ENCODE results near the gene MCCD1.

The MCCD1 gene

GRCh38 chr6:31573239-31574105 is 44.7 kb downstream of the MCCD1 start:
- Histone ChIP-seq H3K79me2 (ENCODE audit: insufficient read depth, low read length) (no peaks in the 10 kb centered on the region), H3K36me3 (ENCODE audit: insufficient read depth, low read length) (no peaks in the 10 kb centered on the region), H3K9me3 (ENCODE audit: insufficient read depth, low read depth, low read length) (no peaks in the 10 kb centered on the region), H3K9ac (ENCODE audit: low read depth, low read length, poor library complexity, severe bottlenecking) (no peak overlapping the region), H3K4me3 (ENCODE audit: low read length, poor library complexity, severe bottlenecking) (no peak overlapping the region), H2AFZ (ENCODE audit: low read length) (no peak overlapping the region), H3K27me3 (ENCODE audit: insufficient read depth, low read length, poor library complexity, severe bottlenecking) (no peaks in the 10 kb centered on the region), H3K9me2 (replicated peaks; ENCODE audit: low read depth, low read length) (no peaks in the 10 kb centered on the region), H4K20me1 (ENCODE audit: insufficient read depth, low read length, poor library complexity, severe bottlenecking) (no peaks in the 10 kb centered on the region), H3K4me2 (ENCODE audit: low read depth, low read length, poor library complexity, severe bottlenecking) (no peak overlapping the region), H3K4me1 (ENCODE audit: insufficient read depth, low read length, poor library complexity, severe bottlenecking) (peaks cover 80% of the 10 kb centered on the region), H3F3A (ENCODE audit: low read depth) (no peaks in the 10 kb centered on the region)
- TF ChIP-seq, protein P1, sequence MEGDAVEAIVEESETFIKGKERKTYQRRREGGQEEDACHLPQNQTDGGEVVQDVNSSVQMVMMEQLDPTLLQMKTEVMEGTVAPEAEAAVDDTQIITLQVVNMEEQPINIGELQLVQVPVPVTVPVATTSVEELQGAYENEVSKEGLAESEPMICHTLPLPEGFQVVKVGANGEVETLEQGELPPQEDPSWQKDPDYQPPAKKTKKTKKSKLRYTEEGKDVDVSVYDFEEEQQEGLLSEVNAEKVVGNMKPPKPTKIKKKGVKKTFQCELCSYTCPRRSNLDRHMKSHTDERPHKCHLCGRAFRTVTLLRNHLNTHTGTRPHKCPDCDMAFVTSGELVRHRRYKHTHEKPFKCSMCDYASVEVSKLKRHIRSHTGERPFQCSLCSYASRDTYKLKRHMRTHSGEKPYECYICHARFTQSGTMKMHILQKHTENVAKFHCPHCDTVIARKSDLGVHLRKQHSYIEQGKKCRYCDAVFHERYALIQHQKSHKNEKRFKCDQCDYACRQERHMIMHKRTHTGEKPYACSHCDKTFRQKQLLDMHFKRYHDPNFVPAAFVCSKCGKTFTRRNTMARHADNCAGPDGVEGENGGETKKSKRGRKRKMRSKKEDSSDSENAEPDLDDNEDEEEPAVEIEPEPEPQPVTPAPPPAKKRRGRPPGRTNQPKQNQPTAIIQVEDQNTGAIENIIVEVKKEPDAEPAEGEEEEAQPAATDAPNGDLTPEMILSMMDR (conservative IDR thresholded peaks at IDR 0.05; ENCODE audit: low read length), result no peak
- TF ChIP-seq EZH2phosphoT487 (IDR thresholded peaks at IDR 0.05; ENCODE audit: borderline replicate concordance), result no peak

DNA sequence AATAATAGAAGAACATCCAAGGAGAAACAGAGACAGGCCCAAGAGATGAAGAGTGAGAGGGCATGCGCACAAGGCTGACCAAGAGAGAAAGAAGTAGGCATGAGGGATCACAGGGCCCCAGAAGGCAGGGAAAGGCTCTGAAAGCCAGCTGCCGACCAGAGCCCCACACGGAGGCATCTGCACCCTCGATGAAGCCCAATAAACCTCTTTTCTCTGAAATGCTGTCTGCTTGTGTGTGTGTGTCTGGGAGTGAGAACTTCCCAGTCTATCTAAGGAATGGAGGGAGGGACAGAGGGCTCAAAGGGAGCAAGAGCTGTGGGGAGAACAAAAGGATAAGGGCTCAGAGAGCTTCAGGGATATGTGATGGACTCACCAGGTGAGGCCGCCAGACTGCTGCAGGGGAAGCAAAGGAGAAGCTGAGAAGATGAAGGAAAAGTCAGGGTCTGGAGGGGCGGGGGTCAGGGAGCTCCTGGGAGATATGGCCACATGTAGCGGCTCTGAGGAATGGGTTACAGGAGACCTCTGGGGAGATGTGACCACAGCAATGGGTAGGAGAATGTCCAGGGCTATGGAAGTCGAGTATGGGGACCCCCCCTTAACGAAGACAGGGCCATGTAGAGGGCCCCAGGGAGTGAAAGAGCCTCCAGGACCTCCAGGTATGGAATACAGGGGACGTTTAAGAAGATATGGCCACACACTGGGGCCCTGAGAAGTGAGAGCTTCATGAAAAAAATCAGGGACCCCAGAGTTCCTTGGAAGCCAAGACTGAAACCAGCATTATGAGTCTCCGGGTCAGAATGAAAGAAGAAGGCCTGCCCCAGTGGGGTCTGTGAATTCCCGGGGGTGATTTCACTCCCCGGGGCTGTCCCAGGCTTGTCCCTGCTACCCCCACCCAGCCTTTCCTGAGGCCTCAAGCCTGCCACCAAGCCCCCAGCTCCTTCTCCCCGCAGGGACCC is 45.6 kb downstream of the MCCD1 start:
- peaks cover 71% of the 10 kb centered on the region for H3K4me1 ChIP-seq (ENCODE audit: insufficient read depth, low read length, poor library complexity, severe bottlenecking)
- H3K9me2 ChIP-seq (replicated peaks; ENCODE audit: low read depth, low read length), result no peaks in the 10 kb centered on the region
- no peaks in the 10 kb centered on the region for H3K9me3 ChIP-seq (ENCODE audit: insufficient read depth, low read depth, low read length)
- no peaks in the 10 kb centered on the region for H3K36me3 ChIP-seq (ENCODE audit: insufficient read depth, low read length)
- H2AFZ ChIP-seq (ENCODE audit: low read length), result no peak overlapping the region
- no peaks in the 10 kb centered on the region for H3K79me2 ChIP-seq (ENCODE audit: insufficient read depth, low read length)
- no peaks in the 10 kb centered on the region for H3K27me3 ChIP-seq (ENCODE audit: insufficient read depth, low read length, poor library complexity, severe bottlenecking)
- TF ChIP-seq, protein P1 (conservative IDR thresholded peaks at IDR 0.05; ENCODE audit: low read length), result peak; percentile 39; the same call in 1 of the 2 replicates
- no peak for TF ChIP-seq EZH2phosphoT487 (IDR thresholded peaks at IDR 0.05; ENCODE audit: borderline replicate concordance)
- no peak overlapping the region for H3K4me2 ChIP-seq (ENCODE audit: low read depth, low read length, poor library complexity, severe bottlenecking)
- H3K4me3 ChIP-seq (ENCODE audit: low read length, poor library complexity, severe bottlenecking), result no peak overlapping the region
- peak overlapping the region; percentile 11 for H3K9ac ChIP-seq (ENCODE audit: low read depth, low read length, poor library complexity, severe bottlenecking)
- H3F3A ChIP-seq (ENCODE audit: low read depth), result no peaks in the 10 kb centered on the region
- no peaks in the 10 kb centered on the region for H4K20me1 ChIP-seq (ENCODE audit: insufficient read depth, low read length, poor library complexity, severe bottlenecking)

GRCh38 chr6:31575335-31575901 is 46.7 kb downstream of the MCCD1 start, which contains the start of gene TNF:
TNF (plus strand) TSS chr6:31575565; CDS start chr6:31575742, 177 bp downstream.
- Histone ChIP-seq H3K27me3 (ENCODE audit: insufficient read depth, low read length, poor library complexity, severe bottlenecking) (no peaks in the 10 kb centered on the region), H3F3A (ENCODE audit: low read depth) (no peaks in the 10 kb centered on the region), H3K4me1 (ENCODE audit: insufficient read depth, low read length, poor library complexity, severe bottlenecking) (peaks cover 72% of the 10 kb centered on the region), H4K20me1 (ENCODE audit: insufficient read depth, low read length, poor library complexity, severe bottlenecking) (no peaks in the 10 kb centered on the region), H3K36me3 (ENCODE audit: insufficient read depth, low read length) (no peaks in the 10 kb centered on the region), H2AFZ (ENCODE audit: low read length) (no peak within 1 kb of the TSS), H3K9ac (ENCODE audit: low read depth, low read length, poor library complexity, severe bottlenecking) (peak within 1 kb of the TSS; percentile 54), H3K4me2 (ENCODE audit: low read depth, low read length, poor library complexity, severe bottlenecking) (peak within 1 kb of the TSS; percentile 52), H3K9me2 (replicated peaks; ENCODE audit: low read depth, low read length) (no peaks in the 10 kb centered on the region), H3K79me2 (ENCODE audit: insufficient read depth, low read length) (no peaks in the 10 kb centered on the region), H3K4me3 (ENCODE audit: low read length, poor library complexity, severe bottlenecking) (peak within 1 kb of the TSS; percentile 49), H3K9me3 (ENCODE audit: insufficient read depth, low read depth, low read length) (no peaks in the 10 kb centered on the region)
- TF ChIP-seq EZH2phosphoT487 (IDR thresholded peaks at IDR 0.05; ENCODE audit: borderline replicate concordance), result no peak
- TF ChIP-seq, protein P1 (conservative IDR thresholded peaks at IDR 0.05; ENCODE audit: low read length), result no peak

All from Loucy (cell line).